Fibroblast of villous mesenchyme (primary cell): ENCODE results near the gene IDUA. TPM values are rescaled to one million over a fixed set of nuclear protein-coding genes. Genes with fewer than 3 reads are reported as not detected.

ENCODE experiments used
- DNase-seq: peaks from one replicate; pipeline ENCODE4 v3.0.0-alpha.2; 2010; ENCODE audit warnings: low read depth
- H3K4me3 ChIP-seq: 2 replicates; pipeline ENCODE4 v1.5.1; 2011; ENCODE audit warnings: low read depth, mild to moderate bottlenecking, low read length
- CTCF ChIP-seq: IDR thresholded peaks from 2 replicates; pipeline ENCODE4 v1.5.1; 2012; ENCODE audit warnings: low read depth, mild to moderate bottlenecking, low read length; ENCODE audit not compliant: insufficient read depth
- total RNA-seq: library from RNA; depleted of rRNA; stranded (reverse); fragments of >200 nt; gene quantifications from 2 replicates; pipeline ENCODE4 v1.2.3, GENCODE V29; 2012

IDUA gene
- total RNA-seq, 1 donor, result 10.4 TPM

- TF ChIP-seq CTCF, result no peak
- no peak for DNase-seq
These were observed 33.8 kb upstream of the IDUA start for GRCh38 chr4:952881-953573.

GRCh38 chr4:953574-953915 lies 33.3 kb upstream of the IDUA start:
- TF ChIP-seq CTCF, result no peak
- H3K4me3 ChIP-seq, result no peak overlapping the region
- DNase-seq, result no peak

More at GRCh38 chr4:952881-953573, 33.8 kb upstream of the IDUA start:
- H3K4me3 ChIP-seq, result no peak overlapping the region

- H3K4me3 ChIP-seq, result no peak overlapping the region
- no peak for TF ChIP-seq CTCF
- no peak for DNase-seq
These were observed 32.4 kb upstream of the IDUA start for GRCh38 chr4:954211-955020.

GRCh38 chr4:955161-955921 lies 31.5 kb upstream of the IDUA start:
- no peak overlapping the region for H3K4me3 ChIP-seq
- no peak for DNase-seq
- TF ChIP-seq CTCF, result no peak

- no peak for DNase-seq
- no peak for TF ChIP-seq CTCF
- H3K4me3 ChIP-seq, result no peak overlapping the region
These were observed 30.9 kb upstream of the IDUA start for GRCh38 chr4:955931-956381.

- no peak for TF ChIP-seq CTCF
- H3K4me3 ChIP-seq, result no peak overlapping the region
- DNase-seq, result no peak
These were observed 30.2 kb upstream of the IDUA start for GRCh38 chr4:956531-957230.
